ENCODE measurements around the gene MAOA. TPM values are rescaled to one million over a fixed set of nuclear protein-coding genes. Genes with fewer than 3 reads are reported as not detected.

MAOA gene
- total and polyA plus RNA-seq, 4 donors = 13.6 to 34.0 (median 26.7) TPM

- H3K4me3 ChIP-seq (ENCODE audit: low read depth, low read length) = no peak overlapping the region
- no peak for DNase-seq (ENCODE audit: low read depth in 4 of 6, low spot score in 6 of 6)
- no peaks in the 10 kb centered on the region for H3K9me3 ChIP-seq (ENCODE audit: control insufficient read depth, insufficient read depth, low read length)
- 100% methylated on average over 2 of the region's 5 CpGs for WGBS (ENCODE audit: insufficient coverage)
- no peaks in the 10 kb centered on the region for H3K27me3 ChIP-seq (ENCODE audit: control insufficient read depth, insufficient read depth, low read length)
- H3K36me3 ChIP-seq (ENCODE audit: control insufficient read depth, insufficient read depth, low read length) = no peaks in the 10 kb centered on the region
- H3K4me1 ChIP-seq (ENCODE audit: control insufficient read depth, insufficient read depth, low read length) = no peaks in the 10 kb centered on the region
- H3K27ac ChIP-seq (ENCODE audit: low read depth, low read length) = no peak overlapping the region
Measured at GRCh38 chrX:43785930-43786591, 130.0 kb downstream of the MAOA start.

Other genes with a start within 250 kb of the MAOA start
- 10 to 100 TPM in 1 of 2 donors, 1 to 10 TPM in 1; 5.6 to 20.0 TPM for gene MAOB, start 226.2 kb downstream of the MAOA start, total RNA-seq
- 10 to 100 TPM; 25.8 to 29.3 TPM for gene MAOB, start 226.2 kb downstream of the MAOA start, polyA plus RNA-seq (ENCODE audit: insufficient read length in 2 of 2)